ENCODE results near the gene PTPRM.

The PTPRM gene

GRCh38 chr18:8397034-8397433 is 829.9 kb downstream of the PTPRM start:
- ATAC-seq (ENCODE audit: insufficient read depth, low read depth) (no peak), DNase-seq (no peak)
- no peak overlapping the region for H3K4me3 ChIP-seq (ENCODE audit: low read depth in 1 of 2, low read length in 2 of 2)
- H3K79me2 ChIP-seq (ENCODE audit: insufficient read depth, low read length): no peaks in the 10 kb centered on the region
- H2AFZ ChIP-seq (ENCODE audit: low read depth, low read length): no peak overlapping the region
- H3K9ac ChIP-seq (ENCODE audit: low read depth, low read length): no peak overlapping the region
- no peaks in the 10 kb centered on the region for H3K36me3 ChIP-seq (ENCODE audit: insufficient read depth, low read length)
- H3K27me3 ChIP-seq (ENCODE audit: insufficient read depth, low read length, poor library complexity): no peaks in the 10 kb centered on the region
- no peaks in the 10 kb centered on the region for H3K9me3 ChIP-seq (ENCODE audit: insufficient read depth, low read length, severe bottlenecking)
- H3K4me2 ChIP-seq (ENCODE audit: insufficient read depth, low read length): no peak overlapping the region
- no peaks in the 10 kb centered on the region for H4K20me1 ChIP-seq (ENCODE audit: insufficient read depth, low read length)
- TF ChIP-seq EZH2 (IDR thresholded peaks at IDR 0.05; ENCODE audit: borderline replicate concordance, low read depth, low read length, severe bottlenecking) (no peak), CTCF (IDR thresholded peaks at IDR 0.05; ENCODE audit: borderline replicate concordance, extremely low read depth, low read length, poor library complexity, severe bottlenecking) (no peak)
- no peaks in the 10 kb centered on the region for H3K4me1 ChIP-seq (ENCODE audit: insufficient read depth, low read length)
- no peak overlapping the region for H3K27ac ChIP-seq (ENCODE audit: low read length)

- H4K20me1 ChIP-seq (ENCODE audit: insufficient read depth, low read length): no peaks in the 10 kb centered on the region
- H3K9ac ChIP-seq (ENCODE audit: low read depth, low read length): no peak overlapping the region
- H3K4me1 ChIP-seq (ENCODE audit: insufficient read depth, low read length): no peaks in the 10 kb centered on the region
- H3K9me3 ChIP-seq (ENCODE audit: insufficient read depth, low read length, severe bottlenecking): no peaks in the 10 kb centered on the region
- no peak overlapping the region for H3K27ac ChIP-seq (ENCODE audit: low read length)
- no peak overlapping the region for H2AFZ ChIP-seq (ENCODE audit: low read depth, low read length)
- no peaks in the 10 kb centered on the region for H3K36me3 ChIP-seq (ENCODE audit: insufficient read depth, low read length)
- no peaks in the 10 kb centered on the region for H3K79me2 ChIP-seq (ENCODE audit: insufficient read depth, low read length)
- ATAC-seq (ENCODE audit: insufficient read depth, low read depth) (no peak), DNase-seq (no peak)
- no peak overlapping the region for H3K4me3 ChIP-seq (ENCODE audit: low read depth in 1 of 2, low read length in 2 of 2)
- H3K4me2 ChIP-seq (ENCODE audit: insufficient read depth, low read length): no peak overlapping the region
- no peak for TF ChIP-seq EZH2 (IDR thresholded peaks at IDR 0.05; ENCODE audit: borderline replicate concordance, low read depth, low read length, severe bottlenecking)
- no peak for TF ChIP-seq CTCF (IDR thresholded peaks at IDR 0.05; ENCODE audit: borderline replicate concordance, extremely low read depth, low read length, poor library complexity, severe bottlenecking)
- no peaks in the 10 kb centered on the region for H3K27me3 ChIP-seq (ENCODE audit: insufficient read depth, low read length, poor library complexity)
Observed at GRCh38 chr18:8399138-8399537, 832.0 kb downstream of the PTPRM start.

- H3K27me3 ChIP-seq (ENCODE audit: insufficient read depth, low read length, poor library complexity): no peaks in the 10 kb centered on the region
- H3K27ac ChIP-seq (ENCODE audit: low read length): no peak overlapping the region
- no peak overlapping the region for H3K4me3 ChIP-seq (ENCODE audit: low read depth in 1 of 2, low read length in 2 of 2)
- H3K4me1 ChIP-seq (ENCODE audit: insufficient read depth, low read length): no peaks in the 10 kb centered on the region
- no peaks in the 10 kb centered on the region for H4K20me1 ChIP-seq (ENCODE audit: insufficient read depth, low read length)
- TF ChIP-seq EZH2 (IDR thresholded peaks at IDR 0.05; ENCODE audit: borderline replicate concordance, low read depth, low read length, severe bottlenecking) (no peak), CTCF (IDR thresholded peaks at IDR 0.05; ENCODE audit: borderline replicate concordance, extremely low read depth, low read length, poor library complexity, severe bottlenecking) (no peak)
- DNase-seq: no peak
- H3K9me3 ChIP-seq (ENCODE audit: insufficient read depth, low read length, severe bottlenecking): no peaks in the 10 kb centered on the region
- no peak overlapping the region for H3K9ac ChIP-seq (ENCODE audit: low read depth, low read length)
- no peaks in the 10 kb centered on the region for H3K79me2 ChIP-seq (ENCODE audit: insufficient read depth, low read length)
- H3K36me3 ChIP-seq (ENCODE audit: insufficient read depth, low read length): no peaks in the 10 kb centered on the region
- no peak overlapping the region for H3K4me2 ChIP-seq (ENCODE audit: insufficient read depth, low read length)
- no peak for ATAC-seq (ENCODE audit: insufficient read depth, low read depth)
- no peak overlapping the region for H2AFZ ChIP-seq (ENCODE audit: low read depth, low read length)
Observed at GRCh38 chr18:8400193-8400752, 833.2 kb downstream of the PTPRM start.

GRCh38 chr18:8400825-8401224 is 833.7 kb downstream of the PTPRM start:
- H3K79me2 ChIP-seq (ENCODE audit: insufficient read depth, low read length): no peaks in the 10 kb centered on the region
- DNase-seq (no peak), ATAC-seq (ENCODE audit: insufficient read depth, low read depth) (no peak)
- no peaks in the 10 kb centered on the region for H3K27me3 ChIP-seq (ENCODE audit: insufficient read depth, low read length, poor library complexity)
- no peaks in the 10 kb centered on the region for H3K36me3 ChIP-seq (ENCODE audit: insufficient read depth, low read length)
- H3K4me3 ChIP-seq (ENCODE audit: low read depth in 1 of 2, low read length in 2 of 2): no peak overlapping the region
- no peak overlapping the region for H2AFZ ChIP-seq (ENCODE audit: low read depth, low read length)
- no peaks in the 10 kb centered on the region for H3K4me1 ChIP-seq (ENCODE audit: insufficient read depth, low read length)
- no peak overlapping the region for H3K27ac ChIP-seq (ENCODE audit: low read length)
- H4K20me1 ChIP-seq (ENCODE audit: insufficient read depth, low read length): no peaks in the 10 kb centered on the region
- no peak overlapping the region for H3K4me2 ChIP-seq (ENCODE audit: insufficient read depth, low read length)
- H3K9me3 ChIP-seq (ENCODE audit: insufficient read depth, low read length, severe bottlenecking): no peaks in the 10 kb centered on the region
- no peak overlapping the region for H3K9ac ChIP-seq (ENCODE audit: low read depth, low read length)
- TF ChIP-seq CTCF (IDR thresholded peaks at IDR 0.05; ENCODE audit: borderline replicate concordance, extremely low read depth, low read length, poor library complexity, severe bottlenecking) (no peak), EZH2 (IDR thresholded peaks at IDR 0.05; ENCODE audit: borderline replicate concordance, low read depth, low read length, severe bottlenecking) (no peak)

Measured in DND-41 (cell line).